SK-N-MC (cell line): ENCODE data around the gene ZNF618.
A peak's percentile ranks its signal among the peaks of the same experiment; 100 is the strongest.

ENCODE experiments used
- DNase-seq: peaks from one replicate; pipeline ENCODE4 v3.0.0-alpha.2; 2011; ENCODE audit warnings: low read depth, low spot score
- H3K27ac ChIP-seq: fragments of 200-600 bp; sonication (generic); 2 replicates; pipeline ENCODE4 v1.5.1; 2016; ENCODE audit warnings: mixed run types
- H3K36me3 ChIP-seq: fragments of 200-600 bp; sonication (generic); 2 replicates; pipeline ENCODE4 v1.6.1; 2017; ENCODE audit warnings: antibody characterized with exemption, low read length, mixed read lengths; ENCODE audit not compliant: insufficient read depth
- H3K4me3 ChIP-seq: fragments of 200-600 bp; sonication (generic); 2 replicates; pipeline ENCODE4 v1.5.1; 2016
- H3K9ac ChIP-seq: fragments of 200-600 bp; sonication (generic); 2 replicates; pipeline ENCODE4 v1.8.0; 2017; ENCODE audit warnings: mixed run types, mixed read lengths; ENCODE audit not compliant: insufficient read length
- H3K9me3 ChIP-seq: fragments of 200-600 bp; sonication (generic); 2 replicates; pipeline ENCODE4 v1.6.1; 2017; ENCODE audit warnings: low read depth, mild to moderate bottlenecking, antibody characterized with exemption, low read length, moderate library complexity, mixed read lengths
- EZH2 ChIP-seq: fragments of 200-600 bp; sonication (generic); IDR thresholded peaks from one replicate; pipeline ENCODE4 v1.6.1; 2017; ENCODE audit warnings: antibody characterized with exemption
- FOXP2 ChIP-seq: optimal IDR thresholded peaks from 2 replicates; pipeline ENCODE3; 2011; ENCODE audit warnings: mild to moderate bottlenecking, moderate library complexity; ENCODE audit not compliant: insufficient read depth; ENCODE audit errors: extremely low read length, control extremely low read depth
- POLR2AphosphoS5 ChIP-seq: IDR thresholded peaks from 2 replicates; pipeline ENCODE4 v1.6.1; 2012; ENCODE audit warnings: mild to moderate bottlenecking, low read depth, low read length, borderline replicate concordance

Gene ZNF618

GRCh38 chr9:114097613-114098020, 221.5 kb downstream of the ZNF618 start:
- Histone ChIP-seq H3K27ac (no peak overlapping the region), H3K9me3 (no peaks in the 10 kb centered on the region), H3K4me3 (peak overlapping the region; percentile 81), H3K36me3 (no peaks in the 10 kb centered on the region), H3K9ac (no peak overlapping the region)
- no peak for TF ChIP-seq POLR2AphosphoS5
- no peak for TF ChIP-seq EZH2
- no peak for TF ChIP-seq FOXP2
- no peak for DNase-seq

GRCh38 chr9:114098021-114098935, 222.2 kb downstream of the ZNF618 start:
- H3K4me3 ChIP-seq, result peak overlapping the region; percentile 81
- no peak for DNase-seq
- no peak overlapping the region for H3K27ac ChIP-seq
- no peak for TF ChIP-seq POLR2AphosphoS5
- H3K36me3 ChIP-seq, result no peaks in the 10 kb centered on the region
- no peaks in the 10 kb centered on the region for H3K9me3 ChIP-seq
- no peak overlapping the region for H3K9ac ChIP-seq

DNA sequence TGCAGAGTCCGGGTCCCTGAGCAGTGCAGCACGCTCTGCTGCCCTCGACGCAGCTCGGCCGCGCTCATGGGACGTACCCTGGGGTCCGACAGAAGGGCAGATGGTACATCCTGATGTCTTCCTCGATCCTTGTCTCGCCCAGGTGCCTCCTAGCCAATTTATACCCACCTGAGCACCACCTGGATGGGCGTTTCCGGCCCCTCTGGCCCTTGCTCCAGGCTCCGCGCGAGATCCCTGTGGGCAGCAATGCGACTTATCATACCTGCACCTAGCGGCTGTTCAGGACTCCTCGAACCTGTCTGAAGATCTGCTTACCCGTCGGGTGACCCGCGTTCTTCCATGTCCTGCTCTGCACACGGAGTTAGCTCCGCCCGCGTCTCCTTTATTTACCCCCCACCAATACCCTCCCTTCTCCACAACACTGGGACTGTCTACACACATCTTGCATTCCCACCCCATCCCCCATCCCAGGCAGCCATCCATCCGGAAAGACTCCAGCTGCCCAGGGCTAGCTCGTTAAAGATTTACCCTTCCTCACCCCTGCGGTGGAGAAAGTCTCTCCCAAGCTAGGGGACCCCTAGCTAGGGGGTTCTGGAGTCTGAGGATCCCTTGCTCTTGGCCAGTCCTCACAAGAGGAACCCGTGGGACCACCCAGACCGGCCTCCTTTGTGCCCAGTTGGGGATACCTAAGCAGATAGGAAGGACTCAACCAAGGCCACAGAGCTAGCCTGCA, 223.0 kb downstream of the ZNF618 start, which contains the start of gene KIF12:
Gene KIF12, minus strand, starts transcription at position 357 of the 733 bp plus-strand sequence. Its CDS starts 16 bp downstream, at position 341.
- H3K9me3 ChIP-seq, result no peaks in the 10 kb centered on the region
- DNase-seq, result no peak
- no peak within 1 kb of the TSS for H3K27ac ChIP-seq
- H3K36me3 ChIP-seq, result no peaks in the 10 kb centered on the region
- peak within 1 kb of the TSS; percentile 81 for H3K4me3 ChIP-seq
- TF ChIP-seq EZH2 (no peak), FOXP2 (no peak), POLR2AphosphoS5 (no peak)
- no peak within 1 kb of the TSS for H3K9ac ChIP-seq

- Histone ChIP-seq H3K9ac (no peak overlapping the region), H3K36me3 (no peaks in the 10 kb centered on the region), H3K27ac (no peak overlapping the region), H3K4me3 (no peak overlapping the region), H3K9me3 (no peaks in the 10 kb centered on the region)
- DNase-seq, result no peak
- no peak for TF ChIP-seq POLR2AphosphoS5
- no peak for TF ChIP-seq EZH2
- TF ChIP-seq FOXP2, result no peak
Observed at GRCh38 chr9:114099669-114100270, 223.7 kb downstream of the ZNF618 start.

DNA sequence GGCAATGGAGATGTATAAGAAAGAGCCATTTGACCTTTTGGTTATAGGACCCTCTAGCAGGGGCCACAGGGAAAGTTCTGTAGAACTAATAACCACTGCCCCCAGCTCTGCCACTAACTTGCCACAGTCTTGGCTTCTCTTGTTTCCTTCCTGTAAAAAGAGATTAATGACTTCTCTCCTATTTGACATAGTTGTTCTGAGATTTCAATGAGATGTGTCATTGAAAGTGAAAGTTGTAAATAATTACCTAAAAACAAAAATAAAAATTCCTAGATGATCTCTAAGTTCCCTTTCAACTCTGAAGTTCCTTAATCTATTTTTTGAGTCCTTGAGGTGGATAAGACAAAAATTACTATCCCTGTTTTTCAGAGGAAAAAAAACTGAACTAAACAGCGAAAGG, 224.4 kb downstream of the ZNF618 start:
- Histone ChIP-seq H3K9ac (no peak overlapping the region), H3K36me3 (no peaks in the 10 kb centered on the region), H3K27ac (no peak overlapping the region), H3K9me3 (no peaks in the 10 kb centered on the region), H3K4me3 (no peak overlapping the region)
- no peak for TF ChIP-seq POLR2AphosphoS5
- no peak for TF ChIP-seq FOXP2
- TF ChIP-seq EZH2, result no peak
- no peak for DNase-seq

DNA sequence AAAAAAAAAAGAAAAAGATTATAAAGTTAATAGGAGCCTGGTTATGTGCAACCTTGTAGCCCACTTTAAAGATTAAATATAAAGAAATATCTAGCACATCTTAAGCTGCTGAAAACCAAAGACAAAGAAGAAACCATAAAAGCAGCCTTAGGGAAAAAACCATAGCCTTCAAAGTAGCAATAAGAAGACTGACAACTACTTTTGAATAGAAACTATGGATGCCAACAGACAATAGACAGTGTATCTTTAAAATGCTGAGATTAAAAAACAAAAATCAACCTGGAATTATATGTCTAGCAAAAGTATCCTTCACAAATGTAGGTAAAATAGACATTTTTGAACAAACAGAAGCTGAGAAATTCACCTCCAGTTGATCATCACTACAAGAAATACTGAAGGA, 226.4 kb downstream of the ZNF618 start:
- no peaks in the 10 kb centered on the region for H3K9me3 ChIP-seq
- H3K36me3 ChIP-seq, result no peaks in the 10 kb centered on the region
- H3K9ac ChIP-seq, result no peak overlapping the region
- H3K4me3 ChIP-seq, result no peak overlapping the region
- no peak for DNase-seq
- no peak for TF ChIP-seq FOXP2
- TF ChIP-seq POLR2AphosphoS5, result no peak
- TF ChIP-seq EZH2, result no peak
- no peak overlapping the region for H3K27ac ChIP-seq

GRCh38 chr9:114105236-114105635, 229.1 kb downstream of the ZNF618 start:
- no peak overlapping the region for H3K9ac ChIP-seq
- H3K36me3 ChIP-seq, result no peaks in the 10 kb centered on the region
- H3K9me3 ChIP-seq, result no peaks in the 10 kb centered on the region
- no peak overlapping the region for H3K27ac ChIP-seq
- H3K4me3 ChIP-seq, result no peak overlapping the region
- no peak for TF ChIP-seq FOXP2
- TF ChIP-seq EZH2, result no peak
- TF ChIP-seq POLR2AphosphoS5, result no peak
- DNase-seq, result no peak
